SH-SY5Y (cell line): ENCODE data around the gene TMEM178B.

Source experiments
- GATA2 ChIP-seq: IDR thresholded peaks from 2 replicates; pipeline ENCODE4 v1.6.1; 2011; ENCODE audit warnings: mild to moderate bottlenecking, low read depth, low read length
- GATA3 ChIP-seq: IDR thresholded peaks from 2 replicates; pipeline ENCODE4 v1.6.1; 2011; ENCODE audit warnings: low read depth, mild to moderate bottlenecking, low read length, moderate library complexity

GRCh38 chr7:141374425-141374824 lies 300.6 kb downstream of the TMEM178B start:
- TF ChIP-seq GATA3 = no peak
- no peak for TF ChIP-seq GATA2
